HCT116 (cell line): ENCODE results near the gene RABIF. TPM values are rescaled to one million over a fixed set of nuclear protein-coding genes. Genes with fewer than 3 reads are reported as not detected.

ENCODE experiments used
- ATAC-seq: fragments of 200-7000 bp; cut with Tn5 transposase; 2 replicates; pipeline ENCODE4 v1.9.1; 2020; ENCODE audit warnings: mild to moderate bottlenecking, moderate library complexity
- BruUV-seq: library from RNA; stranded (reverse); fragments of 400-500 nt; replicated peaks from 2 replicates; lab custom pipeline; 2021; lab: Mats Ljungman, UMichigan
- CTCF ChIA-PET: fragments of 300-600 bp; sonication (Branson Sonifier 250); formaldehyde crosslinking; loops from one replicate; lab custom pipeline; 2021; ENCODE audit warnings: antibody characterized with exemption; lab: Charles Lee
- POLR2A ChIA-PET: fragments of 300-600, 350-600 bp; sonication (Branson Sonifier 250); formaldehyde crosslinking; loops from one replicate; lab custom pipeline; 2021; ENCODE audit warnings: antibody characterized with exemption; lab: Charles Lee
- RAD21 ChIA-PET, 2 experiments: fragments of 300-600 bp; sonication (Branson Sonifier 250); formaldehyde crosslinking; loops; one replicate each; lab custom pipeline; 2023; ENCODE audit warnings: low total read pairs in 2 of 2; ENCODE audit not compliant: uncharacterized antibody in 2 of 2, unreplicated experiment in 2 of 2, low non-redundant PET in 1 of 2; lab: Charles Lee
- DNase-seq: peaks from one replicate; pipeline ENCODE4 v3.0.0-alpha.2; 2010; ENCODE audit warnings: low read depth, low spot score
- H2AFZ ChIP-seq: fragments of 200-600 bp; shearing (Covaris generic), sonication (generic); 2 replicates; pipeline ENCODE4 v1.6.1; 2017; ENCODE audit warnings: low read depth, mixed run types, mixed read lengths, antibody characterized with exemption, low read length; ENCODE audit not compliant: poor library complexity, severe bottlenecking
- H3K27ac ChIP-seq: 2 replicates; pipeline ENCODE4 v1.5.1; 2012; ENCODE audit warnings: low read depth, low read length
- H3K27me3 ChIP-seq: fragments of 200-600 bp; sonication (generic); 2 replicates; pipeline ENCODE4 v1.6.1; 2016; ENCODE audit warnings: mixed run types, low read length, mixed read lengths; ENCODE audit not compliant: insufficient read depth
- H3K36me3 ChIP-seq, 2 experiments: fragments of 200-500 bp in 1 of 2; fragments of 200-600 bp in 1 of 2; sonication (Bioruptor generic) in 1 of 2; sonication (generic) in 1 of 2; 2 replicates each; pipeline versions ENCODE4 v1.5.1 to v1.6.1; 2014 to 2016; ENCODE audit warnings: low read length in 2 of 2, inconsistent platforms in 1 of 2, mixed read lengths in 1 of 2, mixed run types in 1 of 2; ENCODE audit not compliant: insufficient read depth in 2 of 2, control insufficient read depth in 1 of 2
- H3K4me1 ChIP-seq, 2 experiments: fragments of 200-600 bp in 1 of 2; sonication (generic) in 1 of 2; 2 replicates each; pipeline versions ENCODE4 v1.5.1 to v1.6.1; 2012 to 2017; ENCODE audit warnings: low read length in 2 of 2, inconsistent platforms in 1 of 2, mild to moderate bottlenecking in 1 of 2, mixed read lengths in 1 of 2, mixed run types in 1 of 2, moderate library complexity in 1 of 2; ENCODE audit not compliant: insufficient read depth in 2 of 2, control insufficient read depth in 1 of 2
- H3K4me2 ChIP-seq: fragments of 200-600 bp; sonication (generic); 2 replicates; pipeline ENCODE4 v1.6.1; 2017; ENCODE audit warnings: mixed run types, low read length, mixed read lengths
- H3K4me3 ChIP-seq, 2 experiments: fragments of 200-600 bp in 1 of 2; sonication (generic) in 1 of 2; replicated peaks in 1 of 2; 2 replicates each; pipeline ENCODE4 v1.5.1; 2011 to 2016; ENCODE audit warnings: low read length in 2 of 2, control low read depth in 1 of 2, low read depth in 1 of 2, mild to moderate bottlenecking in 1 of 2, mixed read lengths in 1 of 2, mixed run types in 1 of 2
- H3K79me2 ChIP-seq: fragments of 200-600 bp; sonication (generic); 2 replicates; pipeline ENCODE4 v1.6.1; 2017; ENCODE audit warnings: mild to moderate bottlenecking, mixed run types, low read length, moderate library complexity, mixed read lengths; ENCODE audit not compliant: insufficient read depth
- H3K9ac ChIP-seq: fragments of 200-600 bp; sonication (generic); 2 replicates; pipeline ENCODE4 v1.6.1; 2016; ENCODE audit warnings: low read length, mixed read lengths
- H3K9me2 ChIP-seq: fragments of 200-600 bp; sonication (generic), shearing (Covaris generic); 2 replicates; pipeline ENCODE4 v1.6.1; 2017; ENCODE audit warnings: mixed run types, mild to moderate bottlenecking, moderate library complexity; ENCODE audit not compliant: insufficient read depth
- H3K9me3 ChIP-seq, 2 experiments: fragments of 200-500 bp in 1 of 2; fragments of 200-600 bp in 1 of 2; sonication (Bioruptor generic) in 1 of 2; sonication (generic) in 1 of 2; 2 replicates each; pipeline ENCODE4 v1.6.1; 2014 to 2017; ENCODE audit warnings: low read length in 2 of 2, mixed read lengths in 2 of 2, inconsistent platforms in 1 of 2, low read depth in 1 of 2, mild to moderate bottlenecking in 1 of 2, mixed run types in 1 of 2, moderate library complexity in 1 of 2; ENCODE audit not compliant: control insufficient read depth in 1 of 2, insufficient read depth in 1 of 2
- H4K20me1 ChIP-seq: fragments of 200-600 bp; sonication (generic), shearing (Covaris generic); 2 replicates; pipeline ENCODE4 v1.6.1; 2017; ENCODE audit warnings: mixed run types, mild to moderate bottlenecking, moderate library complexity; ENCODE audit not compliant: insufficient read depth
- CEBPB ChIP-seq: IDR thresholded peaks from 2 replicates; pipeline ENCODE4 v1.6.1; 2012; ENCODE audit warnings: low read depth
- EZH2 ChIP-seq: fragments of 200-600 bp; sonication (generic); IDR thresholded peaks from 2 replicates; pipeline ENCODE4 v1.6.1; 2017; ENCODE audit warnings: antibody characterized with exemption, mixed run types
- FOSL1 ChIP-seq: IDR thresholded peaks from 2 replicates; pipeline ENCODE4 v1.6.1; 2012; ENCODE audit warnings: low read depth
- JUND ChIP-seq: IDR thresholded peaks from 2 replicates; pipeline ENCODE4 v1.6.1; 2012
- POLR2A ChIP-seq: IDR thresholded peaks from 2 replicates; pipeline ENCODE4 v1.7.0; 2011; ENCODE audit warnings: borderline replicate concordance; ENCODE audit not compliant: insufficient read depth, insufficient read length; ENCODE audit errors: extremely low read depth
- POLR2AphosphoS5 ChIP-seq: IDR thresholded peaks from 2 replicates; pipeline ENCODE4 v1.6.1; 2011; ENCODE audit warnings: mild to moderate bottlenecking, low read depth, low read length, moderate library complexity
- SIN3A ChIP-seq: IDR thresholded peaks from 2 replicates; pipeline ENCODE4 v1.6.1; 2012; ENCODE audit warnings: low read depth
- YY1 ChIP-seq: IDR thresholded peaks from 2 replicates; pipeline ENCODE4 v1.6.1; 2011; ENCODE audit warnings: low read length, low read depth, moderate library complexity, mild to moderate bottlenecking; ENCODE audit not compliant: insufficient replicate concordance; ENCODE audit errors: extremely low read depth
- ZNF274 ChIP-seq: fragments of 200-500 bp; sonication (Bioruptor generic); IDR thresholded peaks from 2 replicates; pipeline ENCODE4 v1.6.1; 2014; ENCODE audit warnings: mild to moderate bottlenecking, low read depth, low read length, inconsistent platforms
- intact Hi-C: fragments of 100-400 bp; cut with micrococcal nuclease; formaldehyde crosslinking; loops from 2 replicates; pipeline ENCODE4 v1.10.0; 2022
- total RNA-seq: library from RNA; stranded (reverse); gene quantifications from one replicate; pipeline ENCODE4 v1.2.1, GENCODE V29; 2021; ENCODE audit not compliant: unreplicated experiment
- TF ChIP-seq, protein P1 (sequence below), 3 experiments: fragments of 200-600 bp in 1 of 3; sonication (generic) in 1 of 3; IDR thresholded peaks in 2 of 3; conservative IDR thresholded peaks in 1 of 3; 2 replicates each; pipeline ENCODE4 v1.5.1; 2012 to 2017; ENCODE audit warnings: low read depth in 2 of 3, low read length in 2 of 3, antibody characterized with exemption in 1 of 3, borderline replicate concordance in 1 of 3, control low read depth in 1 of 3, mild to moderate bottlenecking in 1 of 3, mixed read lengths in 1 of 3, mixed run types in 1 of 3, moderate library complexity in 1 of 3; ENCODE audit not compliant: insufficient read depth in 1 of 3
- TF ChIP-seq, protein P2 (sequence below): IDR thresholded peaks from 2 replicates; pipeline ENCODE4 v1.6.1; 2011; ENCODE audit warnings: mild to moderate bottlenecking, low read length, moderate library complexity; ENCODE audit not compliant: insufficient replicate concordance; ENCODE audit errors: extremely low read depth
- TF ChIP-seq, protein P3 (sequence below): IDR thresholded peaks from 2 replicates; pipeline ENCODE4 v1.6.1; 2012

Gene RABIF
- total RNA-seq, 1 experiment from 2014 or later, result 5.4 TPM

DNA sequence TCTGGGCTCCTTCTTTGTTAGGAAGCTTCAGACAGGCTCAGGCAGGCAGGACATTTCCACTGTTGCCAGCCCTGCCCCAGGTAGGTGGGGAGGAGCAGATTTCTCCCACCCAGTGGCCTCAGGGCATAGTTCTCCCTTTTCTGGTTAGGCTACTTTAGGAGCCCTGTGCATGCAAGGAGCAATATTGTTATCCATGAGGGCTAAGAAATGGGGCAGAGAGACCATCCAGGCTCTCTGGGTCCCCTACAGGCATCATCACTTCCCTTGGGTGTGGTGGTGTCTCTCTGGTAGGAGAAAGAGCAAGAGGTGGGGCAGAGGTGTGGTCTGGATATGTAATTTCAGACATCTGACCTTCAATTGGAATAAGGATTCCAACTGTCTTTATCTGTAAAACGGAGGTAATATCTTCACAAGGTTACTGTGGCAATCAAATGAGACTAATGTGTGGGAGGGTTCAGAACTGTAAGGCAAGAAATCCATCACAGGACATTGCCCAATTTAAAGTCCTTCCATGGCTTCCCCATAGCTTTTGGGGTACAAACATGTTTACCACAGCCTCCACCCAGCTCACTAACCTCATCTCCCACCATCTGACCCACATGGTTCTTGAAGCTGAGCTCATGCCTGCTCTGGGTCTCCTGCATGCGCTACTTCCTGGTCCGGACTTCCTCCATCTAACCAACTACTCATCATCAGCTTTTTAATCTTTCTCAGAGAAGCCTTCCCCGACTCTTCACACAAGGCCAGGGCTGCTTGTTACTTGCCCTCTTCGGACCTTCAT is 52.1 kb downstream of the RABIF start:
- no peak overlapping the region for H3K4me3 ChIP-seq
- no peak overlapping the region for H3K9ac ChIP-seq
- H3K27ac ChIP-seq, result no peak overlapping the region
- ChIA-PET CTCF (no interaction called here), RAD21 (no interaction called here), POLR2A (interaction anchor here (1.0 to 1.8 kb wide), 2 partner anchors 22 to 25 kb away, joined by 3 to 4 read pairs; no protein-coding TSS in a partner anchor)
- no peaks in the 10 kb centered on the region for H3K9me3 ChIP-seq
- no TSS peak for BruUV-seq
- H3K79me2 ChIP-seq, result no peaks in the 10 kb centered on the region
- H3K4me1 ChIP-seq, result peaks cover 0 to 4% of the 10 kb centered on the region in 2 experiments; a peak in 1 of 4 replicates
- H3K4me2 ChIP-seq, result no peak overlapping the region
- peaks cover 5% of the 10 kb centered on the region; the same call in 1 of the 2 replicates for H3K27me3 ChIP-seq
- no peak overlapping the region for H2AFZ ChIP-seq
- no peaks in the 10 kb centered on the region for H3K36me3 ChIP-seq
- no peaks in the 10 kb centered on the region for H3K9me2 ChIP-seq
- ATAC-seq (no peak), DNase-seq (no peak)
- no peak for TF ChIP-seq EZH2
- TF ChIP-seq JUND, result no peak
- TF ChIP-seq POLR2AphosphoS5, result no peak
- TF ChIP-seq CEBPB, result no peak
- H4K20me1 ChIP-seq, result no peaks in the 10 kb centered on the region
- intact Hi-C loops, result no loop called here

DNA sequence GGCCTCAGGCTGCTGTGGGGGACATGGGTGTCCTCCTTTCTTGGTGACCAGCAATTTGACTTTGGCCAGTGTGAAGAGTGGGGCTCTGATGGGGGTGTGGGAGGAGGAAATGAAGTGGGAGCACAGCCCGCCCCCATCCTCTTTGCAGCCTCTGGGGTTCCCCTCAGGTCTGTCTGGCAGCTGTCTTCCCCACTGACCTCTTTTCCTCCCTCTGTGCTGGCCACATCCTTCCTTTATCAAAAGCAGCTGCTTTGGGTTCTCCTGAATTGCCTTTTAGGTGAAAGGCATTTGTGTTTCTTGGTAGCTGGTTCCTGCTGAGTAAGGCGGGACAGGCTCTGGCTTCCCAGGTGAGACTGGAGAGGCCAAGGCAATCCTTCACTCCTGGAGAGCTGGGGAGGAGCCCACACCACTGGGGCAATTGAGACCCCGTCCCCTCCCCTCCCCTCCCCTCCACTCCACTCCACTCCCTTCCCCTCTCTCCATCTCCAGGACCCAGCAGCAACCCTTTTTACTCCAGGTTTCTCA is 53.3 kb downstream of the RABIF start:
- DNase-seq (no peak), ATAC-seq (no peak)
- no peak overlapping the region for H3K4me2 ChIP-seq
- H3K36me3 ChIP-seq, result no peaks in the 10 kb centered on the region
- CTCF ChIA-PET, result no interaction called here
- no peak overlapping the region for H3K27ac ChIP-seq
- RAD21 ChIA-PET, result no interaction called here
- POLR2A ChIA-PET, result interaction anchor here (1.0 to 1.8 kb wide), 2 partner anchors 23 to 24 kb away, joined by 3 to 4 read pairs; no protein-coding TSS in a partner anchor
- H3K9ac ChIP-seq, result no peak overlapping the region
- H3K9me3 ChIP-seq, result no peaks in the 10 kb centered on the region
- H3K9me2 ChIP-seq, result no peaks in the 10 kb centered on the region
- peaks cover 5% of the 10 kb centered on the region; the same call in 1 of the 2 replicates for H3K27me3 ChIP-seq
- intact Hi-C loops, result no loop called here
- no TSS peak for BruUV-seq
- no peaks in the 10 kb centered on the region for H4K20me1 ChIP-seq
- no peaks in the 10 kb centered on the region for H3K79me2 ChIP-seq
- H3K4me1 ChIP-seq, result peaks cover 0 to 4% of the 10 kb centered on the region in 2 experiments; a peak in 1 of 4 replicates
- no peak overlapping the region for H3K4me3 ChIP-seq
- no peak overlapping the region for H2AFZ ChIP-seq
- TF ChIP-seq SIN3A (no peak), JUND (no peak), FOSL1 (no peak), ZNF274 (no peak), YY1 (no peak), POLR2A (no peak)
- TF ChIP-seq, protein P1, sequence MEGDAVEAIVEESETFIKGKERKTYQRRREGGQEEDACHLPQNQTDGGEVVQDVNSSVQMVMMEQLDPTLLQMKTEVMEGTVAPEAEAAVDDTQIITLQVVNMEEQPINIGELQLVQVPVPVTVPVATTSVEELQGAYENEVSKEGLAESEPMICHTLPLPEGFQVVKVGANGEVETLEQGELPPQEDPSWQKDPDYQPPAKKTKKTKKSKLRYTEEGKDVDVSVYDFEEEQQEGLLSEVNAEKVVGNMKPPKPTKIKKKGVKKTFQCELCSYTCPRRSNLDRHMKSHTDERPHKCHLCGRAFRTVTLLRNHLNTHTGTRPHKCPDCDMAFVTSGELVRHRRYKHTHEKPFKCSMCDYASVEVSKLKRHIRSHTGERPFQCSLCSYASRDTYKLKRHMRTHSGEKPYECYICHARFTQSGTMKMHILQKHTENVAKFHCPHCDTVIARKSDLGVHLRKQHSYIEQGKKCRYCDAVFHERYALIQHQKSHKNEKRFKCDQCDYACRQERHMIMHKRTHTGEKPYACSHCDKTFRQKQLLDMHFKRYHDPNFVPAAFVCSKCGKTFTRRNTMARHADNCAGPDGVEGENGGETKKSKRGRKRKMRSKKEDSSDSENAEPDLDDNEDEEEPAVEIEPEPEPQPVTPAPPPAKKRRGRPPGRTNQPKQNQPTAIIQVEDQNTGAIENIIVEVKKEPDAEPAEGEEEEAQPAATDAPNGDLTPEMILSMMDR (IDR thresholded peaks at IDR 0.05 in 2 of 3, conservative IDR thresholded peaks at IDR 0.05 in 1 of 3; ENCODE audit: borderline replicate concordance in 1 of 3, insufficient read depth in 1 of 3, low read depth in 2 of 3, low read length in 2 of 3), result no peak
- TF ChIP-seq, protein P2, sequence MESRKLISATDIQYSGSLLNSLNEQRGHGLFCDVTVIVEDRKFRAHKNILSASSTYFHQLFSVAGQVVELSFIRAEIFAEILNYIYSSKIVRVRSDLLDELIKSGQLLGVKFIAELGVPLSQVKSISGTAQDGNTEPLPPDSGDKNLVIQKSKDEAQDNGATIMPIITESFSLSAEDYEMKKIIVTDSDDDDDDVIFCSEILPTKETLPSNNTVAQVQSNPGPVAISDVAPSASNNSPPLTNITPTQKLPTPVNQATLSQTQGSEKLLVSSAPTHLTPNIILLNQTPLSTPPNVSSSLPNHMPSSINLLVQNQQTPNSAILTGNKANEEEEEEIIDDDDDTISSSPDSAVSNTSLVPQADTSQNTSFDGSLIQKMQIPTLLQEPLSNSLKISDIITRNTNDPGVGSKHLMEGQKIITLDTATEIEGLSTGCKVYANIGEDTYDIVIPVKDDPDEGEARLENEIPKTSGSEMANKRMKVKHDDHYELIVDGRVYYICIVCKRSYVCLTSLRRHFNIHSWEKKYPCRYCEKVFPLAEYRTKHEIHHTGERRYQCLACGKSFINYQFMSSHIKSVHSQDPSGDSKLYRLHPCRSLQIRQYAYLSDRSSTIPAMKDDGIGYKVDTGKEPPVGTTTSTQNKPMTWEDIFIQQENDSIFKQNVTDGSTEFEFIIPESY, result no peak
- TF ChIP-seq, protein P3, sequence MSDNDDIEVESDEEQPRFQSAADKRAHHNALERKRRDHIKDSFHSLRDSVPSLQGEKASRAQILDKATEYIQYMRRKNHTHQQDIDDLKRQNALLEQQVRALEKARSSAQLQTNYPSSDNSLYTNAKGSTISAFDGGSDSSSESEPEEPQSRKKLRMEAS, result no peak
